Endodermal cell (in vitro differentiated cells): ENCODE results near the gene CD180. TPM values are rescaled to one million over a fixed set of nuclear protein-coding genes. Genes with fewer than 3 reads are reported as not detected.

Source experiments
- DNase-seq: peaks from one replicate; pipeline ENCODE4 v3.0.0-alpha.2; 2017
- H3K27ac ChIP-seq: 2 replicates; pipeline ENCODE4 v1.5.1; 2013; ENCODE audit warnings: mild to moderate bottlenecking, low read depth, low read length, moderate library complexity
- H3K27me3 ChIP-seq: 2 replicates; pipeline ENCODE4 v1.6.1; 2013; ENCODE audit warnings: mild to moderate bottlenecking, low read length, moderate library complexity; ENCODE audit not compliant: insufficient read depth, control insufficient read depth, poor library complexity, severe bottlenecking
- H3K36me3 ChIP-seq: 2 replicates; pipeline ENCODE4 v1.7.0; 2013; ENCODE audit warnings: mild to moderate bottlenecking, low read length, moderate library complexity; ENCODE audit not compliant: control insufficient read depth, insufficient read depth
- H3K4me1 ChIP-seq: one replicate; pipeline ENCODE4 v1.7.0; 2013; ENCODE audit warnings: low read length; ENCODE audit not compliant: control insufficient read depth, insufficient read depth
- H3K4me3 ChIP-seq: 2 replicates; pipeline ENCODE4 v1.5.1; 2013; ENCODE audit warnings: mild to moderate bottlenecking, low read length, moderate library complexity
- H3K9ac ChIP-seq: 2 replicates; pipeline ENCODE4 v1.6.1; 2013; ENCODE audit warnings: mild to moderate bottlenecking, low read length, moderate library complexity; ENCODE audit not compliant: poor library complexity, severe bottlenecking; ENCODE audit errors: extremely low read depth
- H3K9me3 ChIP-seq: 2 replicates; pipeline ENCODE4 v1.6.1; 2013; ENCODE audit warnings: mild to moderate bottlenecking, low read length, moderate library complexity; ENCODE audit not compliant: control insufficient read depth
- H3K27ac Mint-ChIP-seq: 2 replicates; pipeline ENCODE4 v1.8.0; 2020; ENCODE audit warnings: mixed read lengths
- H3K27me3 Mint-ChIP-seq: 2 replicates; pipeline ENCODE4 v1.8.0; 2021; ENCODE audit warnings: mild to moderate bottlenecking, mixed read lengths; ENCODE audit not compliant: insufficient read depth
- H3K36me3 Mint-ChIP-seq: 2 replicates; pipeline ENCODE4 v1.8.0; 2020; ENCODE audit warnings: low read depth, mixed read lengths
- H3K4me1 Mint-ChIP-seq: 2 replicates; pipeline ENCODE4 v1.8.0; 2020; ENCODE audit warnings: mixed read lengths
- H3K4me3 Mint-ChIP-seq: 2 replicates; pipeline ENCODE4 v1.8.0; 2020; ENCODE audit warnings: mild to moderate bottlenecking, moderate library complexity, mixed read lengths
- H3K9me3 Mint-ChIP-seq: 2 replicates; pipeline ENCODE4 v1.8.0; 2020; ENCODE audit warnings: mild to moderate bottlenecking, mixed read lengths
- CTCF ChIP-seq: fragments of 200-600 bp; sonication (generic); conservative IDR thresholded peaks from 2 replicates; pipeline ENCODE4 v1.5.0; 2021; ENCODE audit warnings: antibody characterized with exemption, mild to moderate bottlenecking
- WGBS, 2 experiments: methylation state at CpG; one replicate each; pipeline versions ENCODE4 v1.1.5 to v1.1.7; 2013; ENCODE audit warnings: missing lambda C conversion rate in 2 of 2, mixed read lengths in 1 of 2; ENCODE audit not compliant: insufficient coverage in 1 of 2, insufficient read length in 1 of 2; 5-methylcytosine and 5-hydroxymethylcytosine counted together
- total RNA-seq, 2 donors: library from RNA; stranded (reverse); fragmentation: NEBNext Ultra II Directional in 1 of 2; extraction: Animal tissue kit (Norgen Biotek cat#: 25700) in 1 of 2; gene quantifications; 2 replicates in 1 of 2; 3 replicates in 1 of 2; pipeline ENCODE4 v1.2.1, GENCODE V29; 2021

Gene CD180
- total RNA-seq, 2 donors from 2014 or later, result not detected

- Mint-ChIP-seq H3K27me3 (no peaks in the 10 kb centered on the region), H3K4me1 (no peaks in the 10 kb centered on the region), H3K27ac (no peak overlapping the region), H3K36me3 (no peaks in the 10 kb centered on the region), H3K9me3 (no peaks in the 10 kb centered on the region), H3K4me3 (no peak overlapping the region)
- Histone ChIP-seq H3K27ac (no peak overlapping the region), H3K36me3 (no peaks in the 10 kb centered on the region), H3K4me3 (no peak overlapping the region), H3K9ac (no peak overlapping the region), H3K9me3 (no peaks in the 10 kb centered on the region), H3K4me1 (no peaks in the 10 kb centered on the region), H3K27me3 (no peaks in the 10 kb centered on the region)
- DNase-seq, result no peak
- TF ChIP-seq CTCF, result no peak
Measured at GRCh38 chr5:67241326-67241725, 44.7 kb upstream of the CD180 start.

GRCh38 chr5:67240846-67241245 lies 44.2 kb upstream of the CD180 start:
- Histone ChIP-seq H3K4me3 (no peak overlapping the region), H3K36me3 (no peaks in the 10 kb centered on the region), H3K27me3 (no peaks in the 10 kb centered on the region), H3K4me1 (no peaks in the 10 kb centered on the region), H3K9me3 (no peaks in the 10 kb centered on the region), H3K9ac (no peak overlapping the region), H3K27ac (no peak overlapping the region)
- Mint-ChIP-seq H3K4me3 (no peak overlapping the region), H3K27me3 (no peaks in the 10 kb centered on the region), H3K36me3 (no peaks in the 10 kb centered on the region), H3K27ac (no peak overlapping the region), H3K9me3 (no peaks in the 10 kb centered on the region), H3K4me1 (no peaks in the 10 kb centered on the region)
- 94 to 95% methylated on average over 2 to 3 of the region's 3 CpGs for WGBS, 2 experiments
- TF ChIP-seq CTCF, result no peak
- no peak for DNase-seq

GRCh38 chr5:67240065-67240464 lies 43.5 kb upstream of the CD180 start:
- no peaks in the 10 kb centered on the region for H3K4me1 ChIP-seq
- no peak for DNase-seq

More at GRCh38 chr5:67240065-67240464, 43.5 kb upstream of the CD180 start:
- H3K27me3 ChIP-seq, result no peaks in the 10 kb centered on the region
- H3K9me3 Mint-ChIP-seq, result no peaks in the 10 kb centered on the region
- no peak overlapping the region for H3K4me3 Mint-ChIP-seq
- H3K9me3 ChIP-seq, result no peaks in the 10 kb centered on the region
- H3K27ac Mint-ChIP-seq, result no peak overlapping the region
- no peaks in the 10 kb centered on the region for H3K36me3 Mint-ChIP-seq
- no peak for TF ChIP-seq CTCF
- no peaks in the 10 kb centered on the region for H3K27me3 Mint-ChIP-seq
- no peak overlapping the region for H3K4me3 ChIP-seq
- H3K4me1 Mint-ChIP-seq, result peaks cover 3% of the 10 kb centered on the region
- H3K27ac ChIP-seq, result no peak overlapping the region
- no peaks in the 10 kb centered on the region for H3K36me3 ChIP-seq
- H3K9ac ChIP-seq, result no peak overlapping the region
